HT-29 (cell line): ENCODE measurements around the gene FNIP2. TPM values are rescaled to one million over a fixed set of nuclear protein-coding genes. Genes with fewer than 3 reads are reported as not detected.
A peak's percentile ranks its signal among the peaks of the same experiment; 100 is the strongest.
"Not testable (repeated sequence)": the region's sequence is repeated elsewhere in the genome, so short reads cannot be mapped to it uniquely, and the experiment has no call there.

Experiments
- DNase-seq: peaks from one replicate; pipeline ENCODE4 v3.0.0-alpha.2; 2015; ENCODE audit warnings: low spot score
- total RNA-seq: library from RNA; depleted of rRNA; stranded (reverse); fragments of >200 nt; shearing (Covaris generic); gene quantifications from 2 replicates; pipeline ENCODE4 v1.2.3, GENCODE V29; 2014

FNIP2 gene
- total RNA-seq, 1 experiment from 2014 or later = 15.1 TPM

- DNase-seq = no peak
These were observed 143.6 kb downstream of the FNIP2 start for GRCh38 chr4:158912390-158912789.

- DNase-seq = no peak
These were observed 144.0 kb downstream of the FNIP2 start for GRCh38 chr4:158912806-158913205.

- DNase-seq = no peak
These were observed 144.9 kb downstream of the FNIP2 start for GRCh38 chr4:158913766-158914165.

GRCh38 chr4:158914218-158914617, 145.4 kb downstream of the FNIP2 start:
- DNase-seq = no peak

GRCh38 chr4:158915683-158916241, 146.9 kb downstream of the FNIP2 start:
- no peak for DNase-seq

- not testable (repeated sequence) for DNase-seq
These were observed 151.7 kb downstream of the FNIP2 start for GRCh38 chr4:158920452-158920996.

- DNase-seq = not testable (repeated sequence)
These were observed 158.9 kb downstream of the FNIP2 start for GRCh38 chr4:158927774-158928173.

- DNase-seq = no peak
These were observed 161.3 kb downstream of the FNIP2 start for GRCh38 chr4:158929939-158930638.

- DNase-seq = no peak
These were observed 161.8 kb downstream of the FNIP2 start for GRCh38 chr4:158930639-158930972.

GRCh38 chr4:158933236-158933635, 164.4 kb downstream of the FNIP2 start:
- DNase-seq = no peak

- DNase-seq = no peak
These were observed 166.3 kb downstream of the FNIP2 start for GRCh38 chr4:158934996-158935669.

- no peak for DNase-seq
These were observed 167.4 kb downstream of the FNIP2 start for GRCh38 chr4:158936238-158936637.

GRCh38 chr4:158938220-158939044, 169.6 kb downstream of the FNIP2 start:
- DNase-seq = no peak

GRCh38 chr4:158940271-158940670, 171.4 kb downstream of the FNIP2 start:
- DNase-seq = no peak

- no peak for DNase-seq
These were observed 172.5 kb downstream of the FNIP2 start for GRCh38 chr4:158941321-158941720.

- DNase-seq = no peak
These were observed 173.1 kb downstream of the FNIP2 start for GRCh38 chr4:158941895-158942294.

GRCh38 chr4:158945529-158946108, 176.8 kb downstream of the FNIP2 start:
- no peak for DNase-seq

GRCh38 chr4:158946825-158947224, 178.0 kb downstream of the FNIP2 start:
- DNase-seq = no peak

GRCh38 chr4:158948071-158948470, 179.2 kb downstream of the FNIP2 start:
- no peak for DNase-seq

- peak; percentile 12 for DNase-seq
These were observed 180.3 kb downstream of the FNIP2 start for GRCh38 chr4:158949099-158949498.

- not testable (repeated sequence) for DNase-seq
These were observed 183.5 kb downstream of the FNIP2 start for GRCh38 chr4:158952221-158952774.
